Fibroblast of the aortic adventitia (primary cell): ENCODE measurements around the gene DPAGT1. TPM values are rescaled to one million over a fixed set of nuclear protein-coding genes. Genes with fewer than 3 reads are reported as not detected.

ENCODE experiments used
- DNase-seq: peaks from one replicate; pipeline ENCODE4 v3.0.0-alpha.2; 2010; ENCODE audit warnings: low read depth
- H3K4me3 ChIP-seq: 2 replicates; pipeline ENCODE4 v1.5.1; 2011; ENCODE audit warnings: low read depth, mild to moderate bottlenecking, control low read depth, low read length, moderate library complexity
- CTCF ChIP-seq: IDR thresholded peaks from 2 replicates; pipeline ENCODE4 v1.5.1; 2011; ENCODE audit warnings: mild to moderate bottlenecking, low read length, control low read depth, inconsistent platforms; ENCODE audit not compliant: insufficient read depth
- total RNA-seq: library from RNA; depleted of rRNA; stranded (reverse); fragments of >200 nt; gene quantifications from 2 replicates; pipeline ENCODE4 v1.2.3, GENCODE V29; 2012; ENCODE audit warnings: low replicate concordance

The DPAGT1 gene
- total RNA-seq, 1 donor: 30.5 TPM

GRCh38 chr11:119116235-119116594 is 14.6 kb upstream of the DPAGT1 start:
- H3K4me3 ChIP-seq: no peak overlapping the region
- DNase-seq: no peak
- TF ChIP-seq CTCF: no peak

- H3K4me3 ChIP-seq: no peak overlapping the region
- no peak for TF ChIP-seq CTCF
- no peak for DNase-seq
Observed at GRCh38 chr11:119115484-119116234, 14.0 kb upstream of the DPAGT1 start.

- H3K4me3 ChIP-seq: no peak overlapping the region
- TF ChIP-seq CTCF: no peak
- DNase-seq: no peak
Observed at GRCh38 chr11:119114351-119114750, 12.7 kb upstream of the DPAGT1 start.

DNA sequence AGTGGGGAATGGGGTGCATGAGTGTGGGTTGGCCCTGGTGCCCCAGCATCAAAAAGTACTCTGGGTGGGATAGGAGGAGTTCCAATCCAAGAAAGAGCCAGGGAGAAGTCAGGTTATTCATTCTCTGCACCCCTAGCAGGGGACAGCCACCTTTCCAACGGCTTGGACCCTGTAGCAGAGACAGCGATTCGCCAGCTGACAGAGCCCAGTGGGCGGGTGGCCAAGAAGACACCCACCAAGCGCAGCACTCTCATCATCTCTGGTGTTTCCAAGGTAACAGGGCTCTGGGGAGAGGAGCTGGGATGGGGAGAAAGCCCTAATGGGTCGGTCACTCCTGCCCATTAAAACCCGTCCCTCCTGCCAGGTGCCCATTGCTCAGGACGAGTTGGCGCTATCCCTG is 12.1 kb upstream of the DPAGT1 start:
- TF ChIP-seq CTCF: no peak
- H3K4me3 ChIP-seq: no peak overlapping the region
- DNase-seq: no peak

DNA sequence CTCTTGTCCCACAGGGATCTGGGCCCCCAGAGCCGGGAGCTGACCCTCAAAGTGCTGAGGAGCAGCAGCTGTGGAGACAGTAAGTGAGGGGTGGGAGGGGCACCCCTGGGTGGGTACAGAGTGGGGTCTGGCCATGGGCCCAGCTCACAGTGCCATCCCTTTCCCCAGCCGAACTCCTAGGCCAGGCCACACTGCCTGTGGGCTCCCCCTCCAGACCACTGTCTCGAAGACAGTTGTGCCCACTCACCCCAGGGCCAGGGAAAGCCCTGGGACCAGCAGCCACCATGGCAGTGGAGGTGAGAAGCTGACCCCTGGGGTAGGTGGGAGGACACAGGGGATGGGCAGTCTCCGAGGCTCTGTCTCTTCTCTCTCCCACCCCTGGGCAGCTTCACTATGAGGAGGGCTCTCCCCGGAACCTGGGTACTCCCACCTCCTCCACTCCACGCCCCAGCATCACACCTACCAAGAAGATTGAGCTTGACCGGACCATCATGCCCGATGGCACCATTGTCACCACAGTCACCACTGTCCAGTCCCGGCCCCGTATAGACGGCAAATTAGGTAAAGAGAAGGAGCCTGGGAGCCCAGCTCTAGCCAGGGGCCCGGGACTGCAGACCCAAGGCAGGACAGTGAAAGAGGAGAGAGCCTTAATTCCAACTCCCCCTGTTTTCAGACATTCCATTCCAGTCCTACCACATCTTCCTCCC is 10.8 kb upstream of the DPAGT1 start:
- H3K4me3 ChIP-seq: no peak overlapping the region
- TF ChIP-seq CTCF: no peak
- DNase-seq: no peak

- DNase-seq: no peak
- TF ChIP-seq CTCF: no peak
- no peak overlapping the region for H3K4me3 ChIP-seq
Observed at GRCh38 chr11:119111361-119111925, 9.8 kb upstream of the DPAGT1 start.
